GM12874 (cell line): ENCODE data around the gene SLC19A1.

Source experiments
- TF ChIP-seq, protein P1 (sequence below): IDR thresholded peaks from 2 replicates; pipeline ENCODE4 v1.5.1; 2011; ENCODE audit warnings: low read depth, mild to moderate bottlenecking, control low read depth, low read length, moderate library complexity; ENCODE audit not compliant: insufficient read depth

Gene SLC19A1

DNA sequence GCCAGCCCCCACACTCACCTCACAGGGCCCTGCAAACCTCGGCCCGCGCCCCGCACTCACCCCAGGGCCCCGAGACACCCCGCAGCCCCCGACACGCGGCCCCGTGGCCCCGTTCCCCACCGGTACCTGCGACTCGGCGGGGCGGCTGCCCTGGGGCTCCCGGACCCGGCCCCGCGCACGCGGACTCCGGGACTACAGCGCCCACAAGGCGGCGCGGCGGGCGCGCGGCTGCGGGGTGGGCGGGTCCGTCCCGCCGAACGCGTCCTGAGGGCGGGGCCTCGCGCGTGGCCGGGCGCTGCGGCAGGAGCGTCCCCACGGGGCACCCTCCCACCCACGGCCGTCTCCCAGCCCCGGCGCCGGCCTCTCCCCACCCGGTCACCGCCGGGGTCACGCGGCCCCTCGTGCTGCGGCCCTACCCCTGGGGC lies at the start of gene SLC19A1:
TSS of gene SLC19A1 (minus strand) at position 199 of the 425 bp plus-strand sequence. CDS start 4,481 bp downstream, outside the sequence.
- TF ChIP-seq, protein P1, sequence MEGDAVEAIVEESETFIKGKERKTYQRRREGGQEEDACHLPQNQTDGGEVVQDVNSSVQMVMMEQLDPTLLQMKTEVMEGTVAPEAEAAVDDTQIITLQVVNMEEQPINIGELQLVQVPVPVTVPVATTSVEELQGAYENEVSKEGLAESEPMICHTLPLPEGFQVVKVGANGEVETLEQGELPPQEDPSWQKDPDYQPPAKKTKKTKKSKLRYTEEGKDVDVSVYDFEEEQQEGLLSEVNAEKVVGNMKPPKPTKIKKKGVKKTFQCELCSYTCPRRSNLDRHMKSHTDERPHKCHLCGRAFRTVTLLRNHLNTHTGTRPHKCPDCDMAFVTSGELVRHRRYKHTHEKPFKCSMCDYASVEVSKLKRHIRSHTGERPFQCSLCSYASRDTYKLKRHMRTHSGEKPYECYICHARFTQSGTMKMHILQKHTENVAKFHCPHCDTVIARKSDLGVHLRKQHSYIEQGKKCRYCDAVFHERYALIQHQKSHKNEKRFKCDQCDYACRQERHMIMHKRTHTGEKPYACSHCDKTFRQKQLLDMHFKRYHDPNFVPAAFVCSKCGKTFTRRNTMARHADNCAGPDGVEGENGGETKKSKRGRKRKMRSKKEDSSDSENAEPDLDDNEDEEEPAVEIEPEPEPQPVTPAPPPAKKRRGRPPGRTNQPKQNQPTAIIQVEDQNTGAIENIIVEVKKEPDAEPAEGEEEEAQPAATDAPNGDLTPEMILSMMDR = peak; percentile 41; the same call in 1 of the 2 replicates

DNA sequence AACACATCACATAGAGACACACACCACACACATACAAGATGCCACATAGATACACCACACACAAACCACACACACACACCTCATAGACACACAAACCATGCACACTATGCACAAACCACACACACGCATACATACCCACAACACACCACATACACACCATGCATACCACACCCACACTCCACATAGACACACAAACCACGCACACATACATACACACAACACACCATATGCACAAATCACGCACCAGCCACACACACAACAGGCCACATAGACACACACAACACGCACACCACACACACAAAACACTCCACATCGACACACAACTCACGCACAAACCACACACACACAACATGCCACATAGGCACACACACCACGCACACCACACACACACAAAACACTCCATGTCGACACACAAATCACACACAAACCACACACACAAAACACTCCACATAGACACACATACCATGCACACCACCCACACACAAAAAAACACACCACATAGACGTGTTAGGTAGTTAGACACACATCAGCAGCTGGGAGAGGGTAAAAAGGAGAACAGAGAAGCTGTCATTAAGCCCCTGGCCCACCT lies 49.5 kb upstream of the SLC19A1 start:
- TF ChIP-seq, protein P1 = no peak

DNA sequence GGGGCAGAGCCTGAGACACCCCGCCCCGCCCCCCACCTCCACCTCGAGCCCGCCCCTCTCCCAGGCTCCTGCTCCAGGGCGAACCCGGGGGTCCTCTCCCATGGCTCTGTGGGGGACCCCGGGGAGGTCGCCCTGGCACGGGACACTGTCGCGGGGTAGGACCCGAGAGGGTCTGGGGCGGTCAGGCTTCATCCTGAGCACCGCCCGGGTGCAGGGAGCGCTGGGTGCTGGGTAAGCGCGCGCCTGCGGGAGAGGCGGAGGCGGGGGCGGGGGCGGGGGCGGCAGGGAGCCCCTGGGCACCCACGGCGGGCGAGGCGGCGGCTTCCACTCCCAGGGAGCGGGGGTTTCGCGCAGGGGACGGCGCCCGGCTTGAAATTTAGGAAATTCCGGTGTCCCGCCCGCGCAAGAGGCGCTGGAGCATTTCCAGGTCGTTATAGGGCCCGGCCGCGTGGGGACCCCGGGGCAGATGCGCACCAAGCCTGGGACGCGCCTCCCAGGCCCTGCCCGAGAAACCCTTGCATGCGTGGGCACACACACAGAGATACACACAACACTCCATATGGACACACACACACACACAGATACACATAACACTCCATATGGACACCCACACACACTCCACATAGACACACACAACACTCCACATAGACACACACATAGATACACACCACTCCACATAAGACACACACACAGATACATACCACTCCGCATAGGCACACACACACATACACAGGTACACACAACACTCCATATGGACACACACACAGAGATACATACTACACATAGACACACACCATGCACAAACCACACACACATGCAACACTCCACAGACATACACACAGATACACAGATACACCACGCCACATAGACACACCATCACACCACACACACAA lies 48.7 kb upstream of the SLC19A1 start:
- TF ChIP-seq, protein P1 = 0 out of 2 replicates have a peak, but pooled peaks have one; percentile 4

DNA sequence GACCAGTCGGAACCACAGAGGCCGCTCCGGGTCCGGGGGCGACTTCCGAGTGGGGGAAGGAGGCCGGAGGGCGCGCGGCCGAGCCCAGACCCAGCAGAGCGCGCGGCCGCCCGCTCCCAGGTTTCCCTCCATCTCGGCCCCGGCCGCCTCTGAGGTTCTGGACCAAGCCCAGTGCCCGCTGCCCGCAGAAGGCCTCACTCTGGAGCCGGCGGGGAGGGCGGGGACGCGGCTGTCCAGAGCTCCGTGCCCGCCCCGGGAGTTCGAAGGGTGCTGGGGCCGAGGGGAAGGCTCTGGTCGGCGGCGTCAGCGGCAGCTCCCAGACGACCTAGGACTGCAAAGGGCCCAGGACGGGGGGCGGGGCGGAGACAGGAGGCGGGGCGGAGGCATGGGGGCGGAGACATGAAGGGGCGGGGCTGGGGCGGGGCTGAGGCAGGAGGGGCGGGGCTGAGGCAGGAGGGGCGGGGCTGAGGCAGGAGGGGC lies 48.0 kb upstream of the SLC19A1 start:
- TF ChIP-seq, protein P1 = no peak

DNA sequence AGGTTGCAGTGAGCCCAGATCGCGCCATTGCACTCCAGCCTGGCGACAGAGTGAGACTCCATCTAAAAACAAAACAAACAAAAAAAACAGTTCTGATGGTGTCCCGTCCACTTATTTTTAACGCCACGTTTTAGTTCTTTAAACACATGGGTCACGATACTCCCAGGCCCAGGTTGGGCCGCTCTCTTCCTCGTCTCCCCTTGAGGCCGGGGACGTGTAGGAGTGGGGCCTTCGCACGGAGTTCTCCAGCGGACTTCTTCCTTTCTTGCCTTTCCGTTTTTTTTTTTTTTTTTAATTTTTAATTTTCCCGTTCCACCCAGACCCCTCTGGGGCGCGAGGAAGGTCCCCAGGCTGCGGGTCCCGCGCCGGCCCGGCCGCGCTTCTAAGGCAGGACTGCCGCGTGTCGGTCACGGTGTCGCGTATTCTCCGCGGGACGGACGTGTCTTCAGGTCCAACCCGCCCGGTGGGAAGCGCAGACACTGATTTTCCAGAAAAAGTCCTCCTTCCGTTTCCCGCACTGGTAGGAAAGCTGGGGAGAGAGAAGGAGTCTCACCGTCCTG lies 47.5 kb upstream of the SLC19A1 start:
- TF ChIP-seq, protein P1 = no peak

DNA sequence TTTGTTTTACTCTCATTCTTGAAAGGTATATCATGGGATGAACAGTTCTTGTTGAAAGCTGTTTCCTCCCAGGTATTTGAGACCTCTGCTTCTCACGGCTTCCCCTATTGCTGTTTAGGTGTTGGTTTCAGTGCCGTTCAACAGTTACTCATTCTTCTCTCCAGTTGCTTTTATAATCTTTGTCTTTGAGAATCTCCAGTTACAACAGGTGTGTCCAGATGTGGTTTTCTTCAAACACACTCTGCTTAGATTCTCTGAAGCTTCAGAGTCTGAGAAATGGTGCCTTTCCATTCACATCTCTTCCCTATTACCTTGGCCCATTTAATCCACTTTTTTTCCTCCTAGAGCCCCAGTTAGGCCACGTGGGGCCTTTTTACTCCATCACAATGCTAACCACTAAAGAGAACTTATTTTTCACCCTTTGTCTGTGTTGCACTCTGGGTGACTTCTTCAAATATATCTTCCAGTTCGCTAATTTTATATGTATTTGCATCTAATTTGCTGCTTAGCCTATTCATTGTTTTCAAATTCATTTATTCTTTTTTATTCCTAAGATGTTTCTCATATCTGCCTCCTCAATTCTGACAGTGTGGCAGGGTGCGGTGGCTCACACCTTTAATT lies 46.7 kb upstream of the SLC19A1 start:
- TF ChIP-seq, protein P1 = no peak

DNA sequence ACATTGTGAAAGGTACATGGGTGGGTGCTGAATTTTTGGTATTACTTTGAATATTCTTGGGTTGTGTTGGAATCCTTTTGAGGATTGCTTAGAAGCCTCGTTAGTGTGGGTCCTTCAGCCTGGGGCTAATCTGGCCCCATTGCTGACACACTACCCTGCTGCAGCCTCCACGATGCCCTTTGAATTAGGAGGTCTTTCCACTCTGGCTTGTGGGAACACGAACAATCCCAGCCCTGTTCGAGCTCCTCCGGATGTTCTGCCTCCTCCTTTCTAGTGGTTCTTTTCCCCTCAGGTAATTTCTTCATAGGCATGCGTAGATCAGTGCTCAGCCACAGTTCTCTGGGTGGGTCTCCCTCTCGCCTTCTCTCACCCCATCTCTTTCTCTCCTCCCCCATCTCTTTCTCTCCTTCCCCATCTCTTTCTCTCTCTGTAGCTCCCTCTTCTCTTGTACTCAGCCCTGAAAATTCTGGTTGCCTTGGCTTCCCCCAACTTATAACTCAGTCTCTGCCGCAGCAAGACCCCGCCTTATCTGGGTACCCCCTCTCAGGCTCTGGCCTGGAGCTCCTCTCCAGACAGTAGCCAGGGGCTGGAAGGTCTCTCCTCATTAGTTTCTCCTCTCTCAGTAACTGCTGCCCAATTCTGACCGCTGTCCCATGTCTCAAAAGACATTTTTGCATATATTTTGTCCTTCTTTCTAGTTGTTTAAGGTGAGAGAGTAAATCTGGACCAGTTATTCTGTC lies 46.0 kb upstream of the SLC19A1 start:
- TF ChIP-seq, protein P1 = no peak
